PC-3 (cell line): ENCODE data around the gene SKAP1. TPM values are rescaled to one million over a fixed set of nuclear protein-coding genes. Genes with fewer than 3 reads are reported as not detected.
"Not testable (repeated sequence)": the region's sequence is repeated elsewhere in the genome, so short reads cannot be mapped to it uniquely, and the experiment has no call there.

Source experiments
- ATAC-seq: fragments of 200-7000 bp; cut with Tn5 transposase; 2 replicates; pipeline ENCODE4 v1.9.1; 2020; ENCODE audit warnings: mild to moderate bottlenecking, moderate library complexity
- BruUV-seq: library from RNA; stranded (reverse); fragments of 400-500 nt; replicated peaks from 2 replicates; lab custom pipeline; 2021; lab: Mats Ljungman, UMichigan
- CTCF ChIA-PET: fragments of 300-600 bp; sonication (Branson Sonifier 250); formaldehyde crosslinking; loops from one replicate; lab custom pipeline; 2022; ENCODE audit warnings: antibody characterized with exemption; lab: Charles Lee
- POLR2A ChIA-PET: fragments of 300-600 bp; sonication (Branson Sonifier 250); formaldehyde crosslinking; loops from one replicate; lab custom pipeline; 2022; ENCODE audit warnings: antibody characterized with exemption; ENCODE audit not compliant: unreplicated experiment; lab: Charles Lee
- DNase-seq: peaks from one replicate; pipeline ENCODE4 v3.0.0-alpha.2; 2015
- H2AFZ ChIP-seq: fragments of 300-600 bp; sonication (generic); 2 replicates; pipeline ENCODE4 v1.6.0; 2016; ENCODE audit warnings: antibody characterized with exemption, low read length
- H3F3A ChIP-seq: fragments of 300-600 bp; sonication (generic); one replicate; pipeline ENCODE4 v1.6.0; 2017; ENCODE audit warnings: antibody characterized with exemption, low read length, control low read depth, mild to moderate bottlenecking; ENCODE audit not compliant: unreplicated experiment
- H3K27ac ChIP-seq: fragments of 300-600 bp; sonication (generic); 2 replicates; pipeline ENCODE4 v1.5.1; 2016; ENCODE audit warnings: mild to moderate bottlenecking, low read length
- H3K27me3 ChIP-seq: fragments of 300-600 bp; sonication (generic); 2 replicates; pipeline ENCODE4 v1.6.1; 2016; ENCODE audit warnings: low read length, mixed read lengths
- H3K36me3 ChIP-seq: fragments of 300-600 bp; sonication (generic); 2 replicates; pipeline ENCODE4 v1.6.1; 2016; ENCODE audit warnings: low read depth, mixed run types, low read length, mixed read lengths
- H3K4me1 ChIP-seq: fragments of 300-600 bp; sonication (generic); 2 replicates; pipeline ENCODE4 v1.5.1; 2016; ENCODE audit warnings: low read length; ENCODE audit not compliant: insufficient read depth
- H3K4me2 ChIP-seq: fragments of 300-600 bp; sonication (generic); 2 replicates; pipeline ENCODE4 v1.6.0; 2016; ENCODE audit warnings: low read length
- H3K4me3 ChIP-seq: fragments of 300-600 bp; sonication (generic); 2 replicates; pipeline ENCODE4 v1.5.1; 2016; ENCODE audit warnings: mild to moderate bottlenecking, low read length, mixed read lengths
- H3K79me2 ChIP-seq: fragments of 300-600 bp; sonication (generic); 2 replicates; pipeline ENCODE4 v1.6.1; 2017; ENCODE audit warnings: low read length, mixed read lengths
- H3K9ac ChIP-seq: fragments of 300-600 bp; sonication (generic); 2 replicates; pipeline ENCODE4 v1.6.0; 2016; ENCODE audit warnings: mild to moderate bottlenecking, low read length
- H3K9me2 ChIP-seq: fragments of 300-600 bp; sonication (generic); replicated peaks from 2 replicates; pipeline ENCODE4 v1.6.1; 2016; ENCODE audit warnings: mixed run types, low read length, mixed read lengths
- H3K9me3 ChIP-seq: fragments of 300-600 bp; sonication (generic); 2 replicates; pipeline ENCODE4 v1.6.1; 2016; ENCODE audit warnings: low read length, mixed read lengths
- H4K20me1 ChIP-seq: fragments of 300-600 bp; sonication (generic); 2 replicates; pipeline ENCODE4 v1.6.1; 2016; ENCODE audit warnings: low read length, mixed read lengths
- CTCF ChIP-seq: fragments of 300-600 bp; sonication (generic); conservative IDR thresholded peaks from 2 replicates; pipeline ENCODE4 v1.5.1; 2017; ENCODE audit warnings: antibody characterized with exemption, low read depth, mild to moderate bottlenecking, low read length
- EZH2 ChIP-seq: fragments of 300-600 bp; sonication (generic); IDR thresholded peaks from one replicate; pipeline ENCODE4 v1.6.1; 2017; ENCODE audit warnings: antibody characterized with exemption, mild to moderate bottlenecking, low read length; ENCODE audit not compliant: unreplicated experiment
- EZH2phosphoT487 ChIP-seq: fragments of 300-600 bp; sonication (generic); IDR thresholded peaks from 2 replicates; pipeline ENCODE4 v1.6.1; 2018; ENCODE audit warnings: mild to moderate bottlenecking, antibody characterized with exemption, low read length, borderline replicate concordance
- intact Hi-C: fragments of 100-400 bp; cut with micrococcal nuclease; formaldehyde crosslinking; loops from 2 replicates; pipeline ENCODE4 v1.9.0; 2023
- total RNA-seq: library from RNA; depleted of rRNA; stranded (reverse); fragments of >200 nt; gene quantifications from 2 replicates; pipeline ENCODE4 v1.2.3, GENCODE V29; 2014

Gene SKAP1
- total RNA-seq, 1 experiment from 2014 or later, result not detected

- POLR2A ChIA-PET, result no interaction called here
- H3K4me1 ChIP-seq, result no peaks in the 10 kb centered on the region
- H3K9me2 ChIP-seq, result no peaks in the 10 kb centered on the region
- no peaks in the 10 kb centered on the region for H3K79me2 ChIP-seq
- H3K36me3 ChIP-seq, result no peaks in the 10 kb centered on the region
- H3K9ac ChIP-seq, result no peak overlapping the region
- no peaks in the 10 kb centered on the region for H3F3A ChIP-seq
- no TSS peak for BruUV-seq
- H4K20me1 ChIP-seq, result no peaks in the 10 kb centered on the region
- intact Hi-C loops, result no loop called here
- ATAC-seq (no peak), DNase-seq (no peak)
- CTCF ChIA-PET, result interaction anchor here (1.1 kb wide), 1 partner anchor 32 kb away, joined by 4 read pairs; no protein-coding TSS in a partner anchor
- H3K4me3 ChIP-seq, result no peak overlapping the region
- no peak overlapping the region for H3K27ac ChIP-seq
- H2AFZ ChIP-seq, result no peak overlapping the region
- no peaks in the 10 kb centered on the region for H3K9me3 ChIP-seq
- H3K4me2 ChIP-seq, result no peak overlapping the region
- TF ChIP-seq CTCF (no peak), EZH2phosphoT487 (no peak), EZH2 (no peak)
- H3K27me3 ChIP-seq, result peaks cover 3% of the 10 kb centered on the region; the same call in 1 of the 2 replicates
Observed at GRCh38 chr17:48368352-48368908, 61.6 kb downstream of the SKAP1 start.

- no peaks in the 10 kb centered on the region for H3K36me3 ChIP-seq
- POLR2A ChIA-PET, result no interaction called here
- ATAC-seq (no peak), DNase-seq (no peak)
- no peak overlapping the region for H3K4me3 ChIP-seq
- CTCF ChIA-PET, result interaction anchor here (0.5 to 1.0 kb wide), 2 partner anchors 11 to 273 kb away, joined by 3 read pairs; no protein-coding TSS in a partner anchor
- intact Hi-C loops, result no loop called here
- TF ChIP-seq CTCF (no peak), EZH2phosphoT487 (no peak), EZH2 (no peak)
- no peak overlapping the region for H3K27ac ChIP-seq
- no TSS peak for BruUV-seq
- H3K79me2 ChIP-seq, result no peaks in the 10 kb centered on the region
- H3K27me3 ChIP-seq, result peaks cover 15% of the 10 kb centered on the region
- no peaks in the 10 kb centered on the region for H3K4me1 ChIP-seq
- H3K4me2 ChIP-seq, result no peak overlapping the region
- no peak overlapping the region for H3K9ac ChIP-seq
- H2AFZ ChIP-seq, result peak overlapping the region; percentile 8; the same call in 1 of the 2 replicates
- H3K9me3 ChIP-seq, result no peaks in the 10 kb centered on the region
- H3K9me2 ChIP-seq, result no peaks in the 10 kb centered on the region
- no peaks in the 10 kb centered on the region for H4K20me1 ChIP-seq
- H3F3A ChIP-seq, result no peaks in the 10 kb centered on the region
Observed at GRCh38 chr17:48363161-48363560, 66.9 kb downstream of the SKAP1 start.

- H3K9me2 ChIP-seq, POLR2A ChIA-PET, BruUV-seq, H3K79me2 ChIP-seq, ATAC-seq, H2AFZ ChIP-seq, H3K36me3 ChIP-seq, intact Hi-C loops, H4K20me1 ChIP-seq, H3K4me3 ChIP-seq, CTCF ChIA-PET, H3K4me2 ChIP-seq, H3K27ac ChIP-seq, H3F3A ChIP-seq, H3K9me3 ChIP-seq, H3K4me1 ChIP-seq, H3K9ac ChIP-seq, DNase-seq: not testable (repeated sequence)
- H3K27me3 ChIP-seq, result peaks cover 15% of the 10 kb centered on the region
Observed at GRCh38 chr17:48360861-48361633, 69.0 kb downstream of the SKAP1 start.
